HL-60/S4 treated with retinoic acid at 250 ng/mL for 4 days and 3 days (cell line): ENCODE data around the gene PARP9.

Source experiments
- in situ Hi-C: fragments of 300-500 bp; cut with MboI; formaldehyde crosslinking; loops from 2 replicates; pipeline ENCODE4 v1.7.0; 2022; ENCODE audit warnings: low sequenced_read_pairs

Gene PARP9

GRCh38 chr3:122496508-122496907 is 67.6 kb downstream of the PARP9 start:
- in situ Hi-C loops = no loop called here

GRCh38 chr3:122493296-122493695 is 70.8 kb downstream of the PARP9 start:
- in situ Hi-C loops = no loop called here

GRCh38 chr3:122488262-122488973 is 75.7 kb downstream of the PARP9 start:
- in situ Hi-C loops = no loop called here

DNA sequence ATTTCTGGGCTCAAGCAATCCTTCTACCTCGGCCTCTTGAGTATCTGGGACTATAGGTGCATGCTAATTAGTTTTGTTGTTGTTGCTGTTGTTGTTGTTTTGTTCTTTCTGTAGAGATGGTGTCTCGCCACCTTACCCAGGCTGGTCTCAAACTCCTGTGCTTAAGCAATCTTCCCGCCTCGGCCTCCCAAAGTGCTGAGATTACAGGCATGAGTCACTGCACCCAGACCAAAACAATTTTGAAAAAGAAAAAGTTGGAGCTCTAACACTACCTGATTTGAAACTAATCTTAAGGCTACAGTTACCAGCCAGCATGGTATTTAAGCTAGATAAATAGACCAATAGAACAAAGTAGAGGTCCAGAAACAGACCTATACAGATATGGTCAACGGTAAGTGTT is 79.1 kb downstream of the PARP9 start:
- in situ Hi-C loops = no loop called here

DNA sequence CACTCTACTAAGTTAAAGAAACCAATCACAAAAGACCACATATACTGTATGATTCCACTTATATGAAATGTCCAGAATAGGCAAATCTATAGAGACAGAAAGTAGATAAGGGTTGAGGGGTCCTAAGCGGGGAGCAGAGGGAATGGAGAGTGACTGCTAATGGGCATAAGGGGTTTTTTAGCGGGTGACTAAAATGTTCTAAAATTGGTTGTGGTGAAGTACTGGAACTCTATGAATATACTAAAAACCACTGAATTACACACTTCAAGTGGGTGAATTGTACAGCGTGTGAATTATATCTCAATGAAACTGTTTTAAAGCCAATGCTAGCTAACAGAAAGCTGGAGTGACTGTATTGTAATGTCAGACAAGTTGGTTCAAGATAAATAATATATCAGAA is 82.7 kb downstream of the PARP9 start:
- in situ Hi-C loops = no loop called here
